ENCODE measurements around the gene KLRG1. TPM values are rescaled to one million over a fixed set of nuclear protein-coding genes. Genes with fewer than 3 reads are reported as not detected.

KLRG1 gene
- polyA plus RNA-seq, 1 of the 3 experiments (the other 2 are of a cell fraction), result 5.1 TPM

DNA sequence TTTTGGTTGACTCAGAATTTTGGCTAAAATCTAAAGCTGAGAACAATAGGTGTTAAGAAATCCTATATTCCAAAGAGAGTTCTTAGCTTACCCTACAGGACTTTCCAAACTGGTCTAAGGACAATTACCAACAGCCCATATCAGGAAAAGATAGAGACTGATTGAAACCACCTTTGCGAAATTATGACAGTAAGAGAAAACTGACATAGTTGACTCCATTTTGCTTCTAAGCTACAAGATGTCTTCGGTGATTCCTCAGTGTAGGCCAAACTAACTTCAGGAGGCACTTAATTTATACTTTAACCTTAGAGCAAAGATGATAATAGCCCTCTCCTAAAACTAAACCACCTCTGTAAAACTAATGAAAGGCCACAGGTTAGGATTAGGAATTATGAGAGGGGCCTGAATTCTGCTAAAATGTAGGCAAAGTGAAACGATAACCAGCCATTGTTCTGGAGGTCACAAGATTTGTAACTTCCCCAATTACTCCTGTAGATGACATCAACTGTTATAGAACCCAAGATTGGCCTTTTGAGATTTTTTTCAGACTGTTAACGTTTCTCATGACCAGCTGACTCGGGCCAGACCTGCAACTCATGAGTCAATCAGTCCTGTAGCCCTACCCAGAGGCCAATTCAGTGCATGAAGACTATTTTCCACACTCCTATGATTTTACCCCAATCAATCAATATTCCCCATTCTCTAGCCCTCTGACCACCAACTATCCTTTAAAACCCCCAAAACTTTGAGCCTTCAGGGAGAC lies 43.0 kb downstream of the KLRG1 start (continued):
- TF ChIP-seq, protein P1, sequence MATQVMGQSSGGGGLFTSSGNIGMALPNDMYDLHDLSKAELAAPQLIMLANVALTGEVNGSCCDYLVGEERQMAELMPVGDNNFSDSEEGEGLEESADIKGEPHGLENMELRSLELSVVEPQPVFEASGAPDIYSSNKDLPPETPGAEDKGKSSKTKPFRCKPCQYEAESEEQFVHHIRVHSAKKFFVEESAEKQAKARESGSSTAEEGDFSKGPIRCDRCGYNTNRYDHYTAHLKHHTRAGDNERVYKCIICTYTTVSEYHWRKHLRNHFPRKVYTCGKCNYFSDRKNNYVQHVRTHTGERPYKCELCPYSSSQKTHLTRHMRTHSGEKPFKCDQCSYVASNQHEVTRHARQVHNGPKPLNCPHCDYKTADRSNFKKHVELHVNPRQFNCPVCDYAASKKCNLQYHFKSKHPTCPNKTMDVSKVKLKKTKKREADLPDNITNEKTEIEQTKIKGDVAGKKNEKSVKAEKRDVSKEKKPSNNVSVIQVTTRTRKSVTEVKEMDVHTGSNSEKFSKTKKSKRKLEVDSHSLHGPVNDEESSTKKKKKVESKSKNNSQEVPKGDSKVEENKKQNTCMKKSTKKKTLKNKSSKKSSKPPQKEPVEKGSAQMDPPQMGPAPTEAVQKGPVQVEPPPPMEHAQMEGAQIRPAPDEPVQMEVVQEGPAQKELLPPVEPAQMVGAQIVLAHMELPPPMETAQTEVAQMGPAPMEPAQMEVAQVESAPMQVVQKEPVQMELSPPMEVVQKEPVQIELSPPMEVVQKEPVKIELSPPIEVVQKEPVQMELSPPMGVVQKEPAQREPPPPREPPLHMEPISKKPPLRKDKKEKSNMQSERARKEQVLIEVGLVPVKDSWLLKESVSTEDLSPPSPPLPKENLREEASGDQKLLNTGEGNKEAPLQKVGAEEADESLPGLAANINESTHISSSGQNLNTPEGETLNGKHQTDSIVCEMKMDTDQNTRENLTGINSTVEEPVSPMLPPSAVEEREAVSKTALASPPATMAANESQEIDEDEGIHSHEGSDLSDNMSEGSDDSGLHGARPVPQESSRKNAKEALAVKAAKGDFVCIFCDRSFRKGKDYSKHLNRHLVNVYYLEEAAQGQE (IDR thresholded peaks at IDR 0.05; ENCODE audit: low read depth, low read length), result no peak
- TF ChIP-seq SIN3A (IDR thresholded peaks at IDR 0.05; ENCODE audit: borderline replicate concordance, low read depth, low read length) (no peak), MXI1 (IDR thresholded peaks at IDR 0.05; ENCODE audit: low read depth, low read length) (no peak), MEF2A (IDR thresholded peaks at IDR 0.05; ENCODE audit: borderline replicate concordance, low read depth) (no peak), JUND (IDR thresholded peaks at IDR 0.05) (no peak), POLR2AphosphoS5 (IDR thresholded peaks at IDR 0.05; ENCODE audit: low read depth, low read length) (no peak), RAD21 (IDR thresholded peaks at IDR 0.05; ENCODE audit: low read length) (no peak)

DNA sequence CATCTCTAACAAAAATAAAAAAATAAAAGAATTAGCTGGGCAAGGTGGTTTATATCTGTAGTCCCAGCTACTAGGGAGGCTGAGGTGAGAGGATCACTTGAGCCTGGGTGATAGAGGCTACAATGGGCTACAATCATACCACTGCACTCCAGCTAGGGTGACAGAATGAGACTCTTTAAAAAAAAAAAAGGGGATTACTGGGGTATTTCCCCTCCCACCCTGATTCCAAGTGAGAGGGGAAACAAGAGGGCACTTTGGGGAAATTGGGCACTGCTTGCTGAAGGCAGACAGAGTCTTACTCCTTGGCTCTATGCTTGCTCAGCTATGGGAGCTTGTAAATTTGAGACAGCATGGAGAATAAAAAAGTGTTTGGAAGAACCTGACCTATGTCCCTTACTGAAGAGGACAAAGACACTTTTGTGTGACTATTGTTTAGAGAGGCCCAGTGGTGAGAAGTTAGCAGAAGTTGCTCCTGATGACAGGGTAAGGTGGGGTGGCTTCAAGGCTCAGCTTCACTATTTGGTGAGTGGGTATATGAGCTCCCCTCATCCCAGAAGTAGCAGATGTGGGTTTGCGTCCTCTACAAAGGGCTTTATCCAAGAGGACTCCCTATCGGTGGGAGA lies 44.0 kb downstream of the KLRG1 start:
- Histone ChIP-seq H3K9ac (no peak overlapping the region), H3K4me1 (ENCODE audit: control insufficient read depth in 1 of 2, insufficient read depth in 2 of 2, low read depth in 1 of 2, low read length in 1 of 2) (no peaks in the 10 kb centered on the region), H2AFZ (ENCODE audit: low read depth) (no peak overlapping the region), H3K4me3 (ENCODE audit: low read depth in 2 of 2, low read length in 1 of 2) (no peak overlapping the region), H3K27me3 (ENCODE audit: insufficient read depth) (no peaks in the 10 kb centered on the region), H3K9me3 (no peaks in the 10 kb centered on the region), H3K4me2 (no peak overlapping the region), H4K20me1 (ENCODE audit: insufficient read depth) (no peaks in the 10 kb centered on the region), H3K27ac (ENCODE audit: low read depth in 2 of 2, low read length in 1 of 2) (no peak overlapping the region), H3K36me3 (replicated peaks in 1 of 2; ENCODE audit: control insufficient read depth in 1 of 2, insufficient read depth in 2 of 2, low read length in 1 of 2) (no peaks in the 10 kb centered on the region), H3F3A (replicated peaks; ENCODE audit: insufficient read depth) (no peaks in the 10 kb centered on the region), H3K79me2 (ENCODE audit: insufficient read depth) (no peaks in the 10 kb centered on the region), H3K9me2 (no peaks in the 10 kb centered on the region)
- CTCF ChIA-PET, result interaction anchor here (1.2 to 1.7 kb wide), 4 partner anchors 9 to 352 kb away, joined by 3 to 7 read pairs (median 4); no protein-coding TSS in a partner anchor
- DNase-seq, result no peak
- POLR2A ChIA-PET, result no interaction called here
- 81% methylated on average over 2 of the region's 2 CpGs for WGBS (ENCODE audit: low lambda C conversion rate)
- TF ChIP-seq, protein P2, sequence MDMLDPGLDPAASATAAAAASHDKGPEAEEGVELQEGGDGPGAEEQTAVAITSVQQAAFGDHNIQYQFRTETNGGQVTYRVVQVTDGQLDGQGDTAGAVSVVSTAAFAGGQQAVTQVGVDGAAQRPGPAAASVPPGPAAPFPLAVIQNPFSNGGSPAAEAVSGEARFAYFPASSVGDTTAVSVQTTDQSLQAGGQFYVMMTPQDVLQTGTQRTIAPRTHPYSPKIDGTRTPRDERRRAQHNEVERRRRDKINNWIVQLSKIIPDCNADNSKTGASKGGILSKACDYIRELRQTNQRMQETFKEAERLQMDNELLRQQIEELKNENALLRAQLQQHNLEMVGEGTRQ (IDR thresholded peaks at IDR 0.05; ENCODE audit: borderline replicate concordance, low read depth, low read length), result no peak
- TF ChIP-seq NRF1 (IDR thresholded peaks at IDR 0.05; ENCODE audit: low read depth, low read length) (no peak), JUND (IDR thresholded peaks at IDR 0.05) (no peak), CHD2 (IDR thresholded peaks at IDR 0.05; ENCODE audit: low read length, partially characterized antibody) (no peak), TAF1 (IDR thresholded peaks at IDR 0.05; ENCODE audit: borderline replicate concordance, low read depth, low read length) (no peak), NFIC (IDR thresholded peaks at IDR 0.05; ENCODE audit: borderline replicate concordance) (no peak)
- TF ChIP-seq, protein P1 (IDR thresholded peaks at IDR 0.05; ENCODE audit: low read depth, low read length), result no peak
- TF ChIP-seq, protein P3, sequence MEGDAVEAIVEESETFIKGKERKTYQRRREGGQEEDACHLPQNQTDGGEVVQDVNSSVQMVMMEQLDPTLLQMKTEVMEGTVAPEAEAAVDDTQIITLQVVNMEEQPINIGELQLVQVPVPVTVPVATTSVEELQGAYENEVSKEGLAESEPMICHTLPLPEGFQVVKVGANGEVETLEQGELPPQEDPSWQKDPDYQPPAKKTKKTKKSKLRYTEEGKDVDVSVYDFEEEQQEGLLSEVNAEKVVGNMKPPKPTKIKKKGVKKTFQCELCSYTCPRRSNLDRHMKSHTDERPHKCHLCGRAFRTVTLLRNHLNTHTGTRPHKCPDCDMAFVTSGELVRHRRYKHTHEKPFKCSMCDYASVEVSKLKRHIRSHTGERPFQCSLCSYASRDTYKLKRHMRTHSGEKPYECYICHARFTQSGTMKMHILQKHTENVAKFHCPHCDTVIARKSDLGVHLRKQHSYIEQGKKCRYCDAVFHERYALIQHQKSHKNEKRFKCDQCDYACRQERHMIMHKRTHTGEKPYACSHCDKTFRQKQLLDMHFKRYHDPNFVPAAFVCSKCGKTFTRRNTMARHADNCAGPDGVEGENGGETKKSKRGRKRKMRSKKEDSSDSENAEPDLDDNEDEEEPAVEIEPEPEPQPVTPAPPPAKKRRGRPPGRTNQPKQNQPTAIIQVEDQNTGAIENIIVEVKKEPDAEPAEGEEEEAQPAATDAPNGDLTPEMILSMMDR (IDR thresholded peaks at IDR 0.05), result no peak
- TF ChIP-seq, protein P4, sequence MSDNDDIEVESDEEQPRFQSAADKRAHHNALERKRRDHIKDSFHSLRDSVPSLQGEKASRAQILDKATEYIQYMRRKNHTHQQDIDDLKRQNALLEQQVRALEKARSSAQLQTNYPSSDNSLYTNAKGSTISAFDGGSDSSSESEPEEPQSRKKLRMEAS (IDR thresholded peaks at IDR 0.05; ENCODE audit: low read depth), result no peak
- TF ChIP-seq, protein P5, sequence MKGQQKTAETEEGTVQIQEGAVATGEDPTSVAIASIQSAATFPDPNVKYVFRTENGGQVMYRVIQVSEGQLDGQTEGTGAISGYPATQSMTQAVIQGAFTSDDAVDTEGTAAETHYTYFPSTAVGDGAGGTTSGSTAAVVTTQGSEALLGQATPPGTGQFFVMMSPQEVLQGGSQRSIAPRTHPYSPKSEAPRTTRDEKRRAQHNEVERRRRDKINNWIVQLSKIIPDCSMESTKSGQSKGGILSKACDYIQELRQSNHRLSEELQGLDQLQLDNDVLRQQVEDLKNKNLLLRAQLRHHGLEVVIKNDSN (IDR thresholded peaks at IDR 0.05; ENCODE audit: borderline replicate concordance, low read depth), result no peak
